GM06990 (cell line): Measurements from ENCODE around the gene LRRC56.

Experiments used
- DNase-seq: peaks from one replicate; pipeline ENCODE4 v3.0.0-alpha.2; 2011; ENCODE audit not compliant: insufficient read length; ENCODE audit errors: extremely low read depth
- H3K27me3 ChIP-seq: replicated peaks from 2 replicates; pipeline ENCODE4 v1.6.0; 2011; ENCODE audit warnings: low read length; ENCODE audit not compliant: control insufficient read depth, insufficient read depth
- H3K36me3 ChIP-seq: 2 replicates; pipeline ENCODE4 v1.5.1; 2011; ENCODE audit warnings: low read length; ENCODE audit not compliant: control insufficient read depth, insufficient read depth
- H3K4me3 ChIP-seq: replicated peaks from 2 replicates; pipeline ENCODE4 v1.5.1; 2011; ENCODE audit warnings: low read depth, mild to moderate bottlenecking, control low read depth, low read length
- CTCF ChIP-seq: IDR thresholded peaks from 2 replicates; pipeline ENCODE4 v1.5.1; 2011; ENCODE audit warnings: low read length, control low read depth, mild to moderate bottlenecking, inconsistent platforms; ENCODE audit not compliant: insufficient read depth, poor library complexity, severe bottlenecking

The LRRC56 gene

GRCh38 chr11:536841-537621, at the start of gene LRRC56:
TSS of gene LRRC56 (plus strand) at chr11:537527. CDS start at chr11:540685, 3,158 bp downstream.
- peak; percentile 96 for DNase-seq
- Histone ChIP-seq H3K36me3 (peaks cover 8% of the 10 kb centered on the region), H3K27me3 (no peaks in the 10 kb centered on the region), H3K4me3 (peak within 1 kb of the TSS; percentile 71)
- no peak for TF ChIP-seq CTCF

GRCh38 chr11:487571-488021, 49.7 kb upstream of the LRRC56 start:
- TF ChIP-seq CTCF, result no peak
- H3K4me3 ChIP-seq, result no peak overlapping the region
- DNase-seq, result no peak
- H3K27me3 ChIP-seq, result no peaks in the 10 kb centered on the region
- H3K36me3 ChIP-seq, result peaks cover 2% of the 10 kb centered on the region

DNA sequence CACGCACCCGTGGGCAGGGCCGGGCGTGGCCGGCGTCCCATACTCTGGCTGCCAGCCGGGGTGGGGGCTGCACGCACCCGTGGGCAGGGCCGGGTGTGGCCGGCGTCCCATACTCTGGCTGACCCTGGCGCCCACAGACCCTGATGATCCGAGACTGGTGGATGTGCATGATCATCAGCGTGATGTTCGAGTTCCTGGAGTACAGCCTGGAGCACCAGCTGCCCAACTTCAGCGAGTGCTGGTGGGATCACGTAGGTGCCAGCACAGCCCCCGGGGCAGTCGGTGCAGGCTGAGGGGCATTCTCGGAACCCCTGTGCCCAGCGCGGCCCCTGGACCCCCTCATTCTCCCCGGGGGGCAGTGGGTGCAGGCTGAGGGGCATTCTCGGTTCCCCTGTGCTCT, 49.3 kb upstream of the LRRC56 start:
- no peak for TF ChIP-seq CTCF
- peaks cover 4% of the 10 kb centered on the region for H3K36me3 ChIP-seq
- H3K4me3 ChIP-seq, result no peak overlapping the region
- no peaks in the 10 kb centered on the region for H3K27me3 ChIP-seq
- DNase-seq, result no peak

GRCh38 chr11:488579-488978, 48.7 kb upstream of the LRRC56 start:
- Histone ChIP-seq H3K4me3 (no peak overlapping the region), H3K27me3 (no peaks in the 10 kb centered on the region), H3K36me3 (peaks cover 6% of the 10 kb centered on the region)
- no peak for DNase-seq
- no peak for TF ChIP-seq CTCF

DNA sequence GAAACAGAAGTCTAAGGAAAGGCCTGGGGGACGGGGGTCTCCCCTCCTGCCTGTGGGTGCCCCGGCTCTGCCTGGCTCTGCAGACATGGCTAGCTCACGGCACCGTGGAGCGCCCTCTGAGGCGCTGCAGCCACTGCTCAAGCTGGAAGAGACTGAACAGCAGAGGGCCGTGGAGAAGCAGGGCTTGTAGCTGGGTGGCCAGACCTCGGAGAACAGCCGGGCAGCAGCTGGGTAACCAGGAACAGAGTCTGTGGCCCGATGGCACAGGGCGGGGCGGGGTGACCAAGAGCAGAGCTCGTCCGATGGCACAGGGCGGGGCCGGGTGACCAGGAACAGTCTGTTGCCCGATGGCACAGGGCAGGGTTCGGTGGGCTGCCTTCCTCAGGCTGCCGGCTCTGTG, 48.3 kb upstream of the LRRC56 start:
- TF ChIP-seq CTCF, result no peak
- H3K4me3 ChIP-seq, result no peak overlapping the region
- no peak for DNase-seq
- peaks cover 9% of the 10 kb centered on the region for H3K36me3 ChIP-seq
- H3K27me3 ChIP-seq, result no peaks in the 10 kb centered on the region
